ENCODE measurements around the gene DIAPH2.

DNA sequence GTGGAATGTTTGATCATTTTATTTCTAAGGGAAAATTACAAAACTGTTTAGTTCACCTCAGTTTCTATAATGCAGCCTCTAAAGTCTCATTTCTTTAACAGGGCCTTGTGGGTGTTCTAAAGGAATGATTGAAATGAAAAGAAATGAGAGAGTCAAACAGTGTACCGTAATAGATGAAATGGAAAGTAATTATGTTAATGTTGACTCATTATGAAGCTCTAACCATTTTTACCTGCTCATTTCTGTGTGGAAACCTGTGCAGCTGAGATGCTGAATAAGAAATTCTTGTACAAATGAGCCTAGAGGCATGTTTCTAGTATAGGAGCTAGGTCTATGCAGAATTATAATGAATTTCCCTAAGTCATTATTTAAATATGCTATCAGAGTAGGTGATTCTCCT lies 153.9 kb downstream of the DIAPH2 start:
- TF ChIP-seq, protein P1, sequence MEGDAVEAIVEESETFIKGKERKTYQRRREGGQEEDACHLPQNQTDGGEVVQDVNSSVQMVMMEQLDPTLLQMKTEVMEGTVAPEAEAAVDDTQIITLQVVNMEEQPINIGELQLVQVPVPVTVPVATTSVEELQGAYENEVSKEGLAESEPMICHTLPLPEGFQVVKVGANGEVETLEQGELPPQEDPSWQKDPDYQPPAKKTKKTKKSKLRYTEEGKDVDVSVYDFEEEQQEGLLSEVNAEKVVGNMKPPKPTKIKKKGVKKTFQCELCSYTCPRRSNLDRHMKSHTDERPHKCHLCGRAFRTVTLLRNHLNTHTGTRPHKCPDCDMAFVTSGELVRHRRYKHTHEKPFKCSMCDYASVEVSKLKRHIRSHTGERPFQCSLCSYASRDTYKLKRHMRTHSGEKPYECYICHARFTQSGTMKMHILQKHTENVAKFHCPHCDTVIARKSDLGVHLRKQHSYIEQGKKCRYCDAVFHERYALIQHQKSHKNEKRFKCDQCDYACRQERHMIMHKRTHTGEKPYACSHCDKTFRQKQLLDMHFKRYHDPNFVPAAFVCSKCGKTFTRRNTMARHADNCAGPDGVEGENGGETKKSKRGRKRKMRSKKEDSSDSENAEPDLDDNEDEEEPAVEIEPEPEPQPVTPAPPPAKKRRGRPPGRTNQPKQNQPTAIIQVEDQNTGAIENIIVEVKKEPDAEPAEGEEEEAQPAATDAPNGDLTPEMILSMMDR (IDR thresholded peaks at IDR 0.05; ENCODE audit: low read length) = no peak
- no peak for TF ChIP-seq EZH2 (optimal IDR thresholded peaks at IDR 0.05; ENCODE audit: low read depth, low read length)
